Central memory CD4-positive, alpha-beta T cell (primary cell): Measurements from ENCODE around the gene NR2C1.
"Not testable (repeated sequence)": the region's sequence is repeated elsewhere in the genome, so short reads cannot be mapped to it uniquely, and the experiment has no call there.

Experiments
- DNase-seq: peaks from one replicate; pipeline ENCODE4 v3.0.0; 2022
- total RNA-seq, 3 experiments: gene quantifications; one replicate each; lab custom pipeline; 2026; lab: John Stamatoyannopoulos, UW

Gene NR2C1
- 17.5 to 81.4 (median 42.3) reads per million in 3 experiments for total RNA-seq

DNA sequence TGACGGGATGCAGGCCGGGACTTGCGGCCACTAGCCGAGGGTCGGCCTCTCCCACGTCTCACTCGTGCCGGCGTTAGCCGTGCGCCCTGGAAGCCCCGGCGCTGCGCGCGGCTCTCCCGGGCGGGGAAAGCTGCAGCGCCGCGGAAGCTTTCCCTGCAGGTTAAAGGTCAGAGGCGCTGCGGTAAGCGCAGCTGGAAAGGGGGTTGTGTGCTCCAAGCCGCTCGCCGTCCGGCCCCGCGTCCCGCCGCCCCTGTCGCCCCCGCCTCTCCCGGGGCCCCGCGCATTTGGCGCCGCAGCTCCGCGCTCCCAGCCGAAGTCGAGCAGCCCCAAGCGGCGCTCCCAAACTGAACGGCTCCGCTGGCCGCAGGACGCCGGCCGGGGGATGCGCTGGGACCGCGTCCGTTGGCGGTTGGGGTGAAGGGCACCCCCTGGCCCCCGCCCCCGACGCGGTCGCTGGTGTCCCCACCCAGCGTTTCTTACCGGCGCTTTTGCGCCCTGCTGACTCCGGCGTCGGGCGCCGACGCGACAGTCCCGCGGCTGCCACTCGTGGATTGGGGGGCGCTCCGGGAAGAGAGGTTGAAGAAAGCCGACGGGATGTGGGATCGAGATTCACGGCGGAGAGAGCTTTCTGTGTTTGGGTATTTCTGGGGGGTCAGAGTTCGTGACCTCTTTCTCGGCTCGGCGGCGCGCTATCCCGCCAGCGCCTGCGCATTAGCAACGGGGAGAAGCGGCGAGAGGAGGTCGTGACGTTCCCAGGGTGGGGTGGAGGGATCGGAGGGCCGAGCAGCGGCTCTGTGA lies at the start of gene NR2C1:
NR2C1 (minus strand) TSS at position 719 of the 798 bp plus-strand sequence. CDS start 6,234 bp downstream, outside the sequence.
- peak; percentile 93 for DNase-seq

DNA sequence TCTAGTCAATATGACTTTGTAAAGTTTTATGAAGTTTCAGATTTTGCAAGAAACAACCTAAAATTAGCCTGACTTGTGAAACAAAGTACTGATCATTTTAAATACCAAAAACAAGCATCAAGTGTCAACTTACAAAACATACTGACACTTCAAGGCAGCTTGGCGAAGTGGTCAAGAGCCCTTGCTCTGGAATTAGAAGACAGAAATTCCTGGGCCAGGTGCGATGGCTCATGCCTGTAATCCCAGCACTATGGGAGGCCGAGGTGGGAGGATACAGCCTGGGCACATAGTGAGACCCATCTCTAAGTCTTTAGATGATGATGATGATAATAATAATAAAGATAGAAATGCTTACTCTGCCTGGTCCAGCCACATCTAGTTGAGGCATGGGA lies 45.4 kb upstream of the NR2C1 start:
- DNase-seq, result no peak

DNA sequence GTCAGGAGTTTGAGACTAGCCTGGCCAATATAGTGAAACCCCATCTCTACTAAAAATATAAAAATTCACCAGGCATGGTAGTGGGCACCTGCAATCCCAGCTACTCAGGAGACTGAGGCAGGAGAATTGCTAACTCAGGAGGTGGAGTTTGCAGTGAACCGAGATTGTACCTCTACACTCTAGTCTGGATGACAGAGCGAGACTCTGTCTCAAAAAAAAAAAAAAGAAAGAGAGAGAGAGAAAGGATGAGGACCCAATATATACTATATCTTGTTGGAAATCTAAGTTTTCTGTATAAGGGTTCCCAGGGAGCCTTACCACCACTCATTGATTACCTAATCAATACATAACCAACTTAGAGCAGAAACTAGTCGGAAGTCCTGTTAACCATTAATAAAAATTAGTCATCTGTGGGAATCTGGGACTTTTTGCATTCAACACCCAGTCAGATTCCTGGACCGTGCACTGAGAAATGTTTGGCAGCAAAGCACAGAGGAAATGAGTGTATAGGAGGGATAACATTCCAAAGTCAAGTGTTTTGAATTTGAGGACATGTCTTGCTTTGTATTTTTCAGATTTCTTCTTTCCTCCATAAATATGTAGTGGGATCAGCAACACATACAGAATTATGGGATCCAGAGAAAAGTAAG lies 44.8 kb upstream of the NR2C1 start:
- DNase-seq, result no peak

DNA sequence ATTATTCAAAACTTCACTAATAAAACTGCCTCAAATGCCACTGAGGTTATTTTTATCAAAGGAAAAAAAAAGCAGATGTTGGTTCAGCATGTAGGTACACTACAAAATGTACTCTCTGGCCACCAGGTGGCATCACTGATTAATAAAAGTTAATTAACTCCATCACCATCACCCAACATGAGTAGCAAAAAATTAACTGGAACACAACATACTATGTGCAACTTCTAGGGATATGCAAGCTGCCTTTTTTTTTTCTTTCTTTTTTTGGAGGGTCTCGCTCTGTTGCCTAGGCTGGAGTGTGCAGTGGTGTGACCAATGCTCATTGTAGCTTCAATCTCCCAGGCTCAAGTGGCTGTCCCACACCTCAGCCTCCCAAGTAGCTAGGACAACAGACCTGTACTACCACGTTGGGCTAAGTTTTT lies 43.8 kb upstream of the NR2C1 start:
- peak; percentile 63 for DNase-seq

DNA sequence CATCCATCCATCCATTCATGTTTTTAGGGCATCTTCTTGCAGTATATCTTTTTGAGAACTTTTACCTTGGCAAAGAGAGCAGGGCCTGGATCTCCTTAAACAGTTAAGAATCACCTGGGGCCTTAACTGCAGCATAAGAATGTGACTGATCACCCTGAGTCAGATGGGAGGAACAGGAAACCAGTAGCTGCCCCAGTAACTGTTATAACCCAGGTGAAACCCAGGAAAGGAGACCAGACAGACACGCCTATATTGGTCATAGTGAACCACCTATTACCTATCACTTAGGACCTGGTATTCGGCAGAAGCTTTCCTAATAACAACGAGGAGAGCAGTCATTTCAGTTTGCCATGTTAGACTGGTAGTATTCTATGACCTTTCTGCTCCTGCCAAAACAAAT lies 43.4 kb upstream of the NR2C1 start:
- DNase-seq, result no peak

DNA sequence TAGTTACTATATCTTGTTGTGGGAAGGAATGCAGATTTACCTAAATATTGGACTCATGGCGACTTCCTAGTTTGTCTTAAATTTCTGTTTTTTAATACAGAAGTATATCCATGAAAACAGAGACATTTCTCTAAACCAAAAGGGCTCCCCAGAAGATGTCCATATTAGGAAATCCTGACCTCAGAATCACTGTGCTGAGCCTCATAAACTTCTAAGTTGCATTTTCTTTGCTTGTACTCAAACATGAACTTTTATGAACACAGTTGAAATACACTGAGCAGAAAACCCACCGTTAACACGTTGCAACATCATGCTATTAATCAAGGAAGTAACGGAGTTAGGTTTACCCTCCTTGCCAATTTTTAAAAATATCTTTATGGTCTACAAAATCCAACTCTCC lies 42.9 kb upstream of the NR2C1 start:
- DNase-seq, result no peak

DNA sequence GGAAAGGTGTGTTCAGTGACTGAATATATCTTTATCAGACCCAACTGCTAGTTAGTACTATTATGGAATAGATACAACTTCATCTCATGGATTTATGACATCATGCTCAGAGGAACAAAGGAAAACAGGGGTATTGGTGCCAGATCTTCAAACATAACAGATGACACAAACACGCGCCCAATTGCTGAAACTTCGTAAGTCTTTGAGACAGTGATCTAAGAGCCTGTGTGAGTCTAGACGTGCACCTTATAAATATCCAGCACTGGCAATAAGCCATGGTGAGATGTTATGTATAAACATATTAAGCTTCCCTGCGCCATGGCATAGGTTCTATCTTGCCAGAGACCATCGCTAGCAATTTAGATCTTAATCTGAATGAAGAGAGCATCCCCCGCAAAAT lies 42.2 kb upstream of the NR2C1 start:
- no peak for DNase-seq

DNA sequence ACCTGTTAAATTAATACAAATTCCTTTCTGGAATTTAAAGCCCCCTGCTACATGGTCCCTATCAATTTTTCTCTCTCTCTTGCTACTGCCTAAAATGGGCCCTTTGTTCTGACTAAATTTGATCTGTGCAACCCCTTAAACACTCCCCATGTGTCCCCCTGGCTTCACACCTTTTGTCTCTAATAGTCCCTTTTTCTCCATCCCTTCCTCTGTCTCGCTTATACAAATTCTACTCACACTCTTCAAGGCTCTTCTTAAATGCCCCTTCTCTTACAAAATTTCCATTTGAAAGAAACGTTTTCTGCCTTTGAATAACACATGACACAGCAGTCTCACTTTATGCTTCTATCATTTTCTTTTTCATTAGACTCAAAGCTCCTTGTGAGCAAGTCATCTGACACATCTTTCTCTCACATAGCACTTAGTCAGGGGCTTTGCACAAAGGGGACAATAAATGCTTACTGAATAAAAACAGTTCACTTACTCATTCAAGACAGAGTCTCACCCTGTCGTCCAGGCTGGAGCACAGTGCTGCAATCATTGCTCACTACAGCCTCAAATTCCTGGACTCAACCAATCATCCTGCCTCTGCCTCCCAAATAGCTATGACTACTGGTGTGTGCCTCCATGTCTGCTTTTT lies 41.5 kb upstream of the NR2C1 start:
- no peak for DNase-seq

DNA sequence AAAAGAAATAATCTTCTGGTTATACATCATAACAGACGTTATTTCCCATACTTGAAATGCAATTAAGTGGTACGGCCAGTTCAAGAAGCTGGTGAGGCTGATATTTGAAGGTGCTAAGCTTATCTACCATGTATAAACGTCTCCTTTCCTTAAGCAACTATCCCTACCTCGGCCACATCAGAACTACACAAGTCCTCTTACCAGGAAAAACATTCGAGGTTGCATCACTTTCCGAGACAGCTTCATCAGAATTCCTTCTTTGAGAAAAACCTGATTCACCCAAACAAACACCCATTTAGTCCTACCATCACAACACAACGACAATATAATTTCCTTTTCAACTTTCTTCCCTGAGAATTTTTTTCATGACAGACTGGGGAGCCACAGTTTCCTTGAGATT lies 33.9 kb upstream of the NR2C1 start:
- no peak for DNase-seq

DNA sequence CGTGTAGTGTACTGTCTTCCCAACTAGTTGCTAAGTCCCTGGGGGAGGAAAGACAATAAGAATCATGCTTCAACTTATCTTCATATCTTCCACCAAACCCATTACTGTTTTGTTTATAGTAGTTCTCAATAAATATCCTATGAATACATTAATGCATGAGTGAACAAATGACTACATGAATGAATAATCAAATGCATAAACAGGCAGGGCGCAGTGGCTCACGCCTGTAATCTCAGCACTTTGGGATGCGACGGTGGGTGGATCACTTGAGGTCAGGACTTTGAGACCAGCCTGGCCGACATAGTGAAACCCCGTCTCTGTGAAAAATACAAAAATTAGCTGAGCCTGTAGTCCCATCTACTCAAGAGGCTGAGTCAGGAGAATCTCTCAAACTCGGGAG lies 32.1 kb upstream of the NR2C1 start:
- DNase-seq, result no peak

DNA sequence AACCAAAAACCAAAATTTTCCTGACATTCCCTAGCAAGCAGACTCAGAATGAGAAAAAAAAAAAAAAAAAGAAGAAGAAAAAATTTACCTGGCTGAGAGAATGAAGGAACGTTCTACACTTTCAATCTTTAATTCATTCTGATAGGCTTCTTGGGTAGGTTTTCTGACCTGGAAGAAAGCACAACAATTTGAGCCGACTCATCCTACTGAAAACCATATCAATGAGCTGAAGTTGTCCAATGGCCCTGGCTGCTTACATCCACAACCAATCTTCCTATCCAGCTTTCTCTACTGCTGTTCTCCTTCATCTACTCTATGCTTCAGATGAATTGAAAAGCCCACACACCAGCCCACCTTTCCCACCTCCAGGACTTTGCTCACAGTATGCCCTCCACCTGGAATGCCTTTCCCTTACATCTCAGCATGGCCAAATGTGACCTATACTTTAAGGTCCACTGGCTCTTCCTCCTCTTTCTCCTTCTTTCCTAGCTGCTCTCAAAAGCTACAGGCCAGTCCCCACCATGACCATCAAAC lies 31.6 kb upstream of the NR2C1 start:
- DNase-seq, result no peak

DNA sequence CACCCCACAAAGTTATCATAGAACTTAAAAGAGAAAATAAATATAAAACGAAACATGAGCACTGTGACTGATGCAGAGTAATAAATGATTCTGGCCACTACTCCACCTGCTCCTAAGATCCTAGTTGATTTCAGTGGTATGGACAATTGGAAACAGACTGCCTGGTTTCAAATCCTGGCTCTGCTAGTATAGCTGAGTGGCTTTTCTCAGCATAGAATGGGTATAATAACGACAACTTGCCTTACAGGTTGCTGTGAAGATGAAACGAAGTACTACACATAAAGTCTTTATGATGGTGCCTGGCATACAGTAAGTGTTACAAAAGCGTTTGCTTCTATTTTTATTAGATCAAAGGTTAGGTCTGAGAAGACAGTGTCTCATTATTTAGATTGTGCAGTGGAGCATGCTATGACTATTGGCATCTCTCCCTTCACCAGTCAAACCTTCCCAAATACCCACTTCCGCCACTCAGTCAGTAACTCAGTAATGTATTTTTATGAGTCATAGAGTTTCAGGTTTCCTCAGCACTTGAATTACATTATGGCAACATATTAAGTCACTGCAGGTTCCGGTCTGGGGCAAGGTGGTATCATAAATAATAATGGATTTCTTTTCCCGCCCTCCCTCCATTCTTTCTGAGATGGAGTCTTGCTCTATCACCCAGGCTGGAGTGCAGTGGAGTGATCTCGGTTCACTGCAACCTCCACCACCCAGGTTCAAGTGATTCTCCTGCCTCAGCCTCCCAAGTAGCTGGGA lies 29.7 kb upstream of the NR2C1 start:
- DNase-seq, result peak; percentile 1

DNA sequence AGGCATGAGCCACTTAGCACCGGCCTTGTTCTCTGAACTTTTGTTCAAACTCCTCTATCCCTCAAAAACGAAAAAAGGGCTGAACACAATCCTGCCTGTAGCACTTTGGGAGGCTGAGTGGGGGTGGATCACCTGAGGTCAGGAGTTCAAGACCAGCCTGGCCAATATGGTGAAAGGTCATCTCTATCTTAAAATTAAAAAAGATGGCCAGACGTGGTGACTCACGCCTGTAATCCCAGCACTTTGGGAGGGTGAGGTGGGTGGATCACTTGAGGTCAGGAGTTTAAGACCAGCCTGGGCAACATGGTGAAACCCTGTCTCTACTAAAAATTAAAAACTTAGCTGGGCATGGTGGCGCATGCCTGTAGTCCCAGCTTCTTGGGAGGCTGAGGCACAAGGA lies 28.5 kb upstream of the NR2C1 start:
- DNase-seq, result not testable (repeated sequence)

DNA sequence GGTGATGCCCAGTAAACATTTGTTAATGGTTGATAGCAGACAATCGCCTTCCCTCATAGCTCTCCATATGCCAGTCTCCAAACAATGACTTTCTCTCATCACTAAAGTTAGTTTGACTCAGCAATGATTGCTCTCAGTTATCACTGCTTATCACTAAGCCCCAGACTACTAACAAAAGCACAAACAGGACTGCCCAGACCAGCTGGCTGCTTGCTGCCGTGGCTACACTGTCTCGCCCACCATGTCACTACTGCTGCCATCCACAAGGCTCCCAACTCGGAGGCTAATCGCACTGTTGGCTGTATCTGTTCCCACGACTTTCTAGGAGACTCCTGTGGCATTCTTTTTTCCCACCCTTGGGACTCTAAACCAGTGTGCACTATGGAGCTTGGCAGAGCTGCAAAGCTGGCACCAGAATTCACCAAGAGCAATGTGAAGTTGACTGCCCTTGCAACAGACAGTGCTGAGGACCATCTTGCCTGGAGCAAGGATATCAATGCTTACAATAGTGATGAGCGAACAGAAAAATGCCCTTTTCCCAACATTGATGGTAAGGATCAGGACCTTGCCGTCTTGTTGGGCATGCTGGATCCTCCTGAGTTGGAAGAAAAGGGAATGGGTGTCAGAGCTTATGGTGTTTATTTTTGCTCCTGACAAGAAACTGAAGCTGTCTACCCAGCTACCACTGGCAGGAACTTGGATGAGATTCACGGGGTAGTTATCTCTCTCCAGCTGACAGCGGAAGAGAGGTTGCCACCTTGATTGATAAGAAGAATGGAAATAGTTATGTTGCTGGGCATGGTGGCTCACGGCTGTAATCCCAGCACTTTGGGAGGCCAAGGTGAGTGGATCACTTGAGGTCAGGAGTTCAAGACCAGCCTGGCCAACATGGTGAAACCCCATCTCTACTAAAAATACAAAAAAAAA lies 27.1 kb upstream of the NR2C1 start:
- no peak for DNase-seq

DNA sequence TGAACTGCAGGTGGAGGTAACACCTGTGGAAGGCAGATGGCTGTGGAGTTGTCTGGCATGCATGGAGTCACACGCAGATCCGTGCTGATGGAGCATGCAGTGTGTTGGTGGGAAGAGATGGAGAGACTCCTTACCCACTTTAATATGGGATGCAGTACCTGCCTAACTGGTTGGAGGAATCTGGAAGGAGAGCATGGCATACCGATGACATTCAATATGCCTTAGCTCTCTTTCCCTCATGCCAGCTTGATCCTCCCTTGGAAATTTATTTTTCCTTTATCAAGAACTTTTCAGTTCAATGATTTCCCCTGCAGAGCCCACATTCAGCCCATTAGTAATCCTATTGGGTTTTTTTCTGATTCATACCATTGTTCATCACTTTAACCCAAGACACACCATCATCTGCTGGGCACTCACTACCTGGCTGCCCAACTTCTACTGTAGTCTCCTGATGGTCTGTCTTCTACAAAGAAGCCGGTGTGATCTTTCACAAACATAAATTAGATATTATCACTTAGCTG lies 25.9 kb upstream of the NR2C1 start:
- DNase-seq, result no peak

DNA sequence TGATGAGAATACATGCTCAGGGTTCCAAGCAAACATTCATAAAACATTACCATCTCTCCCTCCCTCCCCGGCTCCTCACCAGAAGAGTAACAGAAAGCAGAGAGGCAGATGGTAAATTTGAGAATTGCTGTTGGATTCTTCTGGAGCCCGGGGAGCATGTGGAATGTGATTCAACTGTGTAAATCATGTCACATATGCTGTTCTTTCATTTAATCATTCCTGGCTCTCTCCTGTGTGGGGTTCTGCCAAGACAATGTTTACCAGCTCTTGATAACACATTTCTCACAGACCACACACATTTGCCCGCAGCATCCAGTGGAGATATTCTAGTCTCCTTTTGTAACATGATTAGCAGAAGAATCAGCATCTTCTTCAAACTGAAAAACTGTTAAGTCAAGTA lies 23.4 kb upstream of the NR2C1 start:
- DNase-seq, result no peak

DNA sequence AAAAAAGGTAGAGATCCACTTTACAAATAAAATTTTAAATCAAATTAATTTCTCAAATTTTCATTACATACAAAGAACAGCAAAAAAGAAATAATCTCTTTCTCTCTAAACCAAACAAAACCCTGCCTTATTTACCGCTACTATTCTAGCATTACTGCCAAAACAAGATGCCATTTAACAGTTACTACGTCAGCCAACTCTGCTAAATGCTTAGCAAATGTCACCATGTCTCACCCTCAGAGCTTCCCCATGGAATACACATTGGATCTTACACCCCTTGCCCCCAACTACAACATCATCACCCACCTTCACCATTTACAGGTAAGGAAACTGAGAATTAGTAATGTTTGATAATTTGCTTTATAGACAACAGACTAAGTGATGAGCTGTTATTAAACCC lies 23.0 kb upstream of the NR2C1 start:
- DNase-seq, result no peak

DNA sequence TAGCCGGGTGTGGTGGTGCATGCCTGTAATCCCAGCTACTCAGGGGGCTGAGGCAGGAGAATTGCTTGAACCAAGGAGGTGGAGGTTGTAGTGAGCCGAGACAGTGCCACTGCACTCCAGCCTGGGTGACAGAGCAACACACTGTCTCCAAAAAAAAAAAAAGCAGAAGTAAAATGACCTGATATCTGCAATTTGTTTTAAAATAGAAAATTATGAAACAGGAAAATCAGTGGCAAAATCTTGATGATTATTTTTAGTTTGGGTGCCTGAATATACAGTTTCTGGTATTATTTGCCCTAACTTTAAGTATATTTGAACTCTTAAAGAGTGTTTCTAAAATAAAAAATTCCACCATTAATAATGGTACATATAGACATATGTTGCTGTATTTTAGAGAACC lies 22.4 kb upstream of the NR2C1 start:
- not testable (repeated sequence) for DNase-seq

DNA sequence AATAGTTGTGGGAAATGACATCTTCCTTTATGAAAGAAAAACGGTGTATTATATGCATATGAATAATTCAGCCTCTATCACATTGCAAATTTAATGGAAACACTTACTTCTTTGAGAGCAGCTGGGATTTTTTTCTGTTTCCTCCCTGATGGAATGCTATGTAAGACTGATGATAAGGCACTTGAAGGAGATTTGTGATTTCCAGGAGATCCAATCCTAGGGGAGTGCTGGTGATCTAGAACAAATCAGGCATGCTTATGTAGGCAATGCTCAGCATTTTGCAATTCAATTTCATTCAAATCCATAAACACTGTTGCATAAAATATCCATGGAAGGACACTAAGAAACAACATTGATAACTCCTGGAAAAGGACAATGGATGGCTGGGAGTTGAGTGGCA lies 16.0 kb upstream of the NR2C1 start:
- no peak for DNase-seq

DNA sequence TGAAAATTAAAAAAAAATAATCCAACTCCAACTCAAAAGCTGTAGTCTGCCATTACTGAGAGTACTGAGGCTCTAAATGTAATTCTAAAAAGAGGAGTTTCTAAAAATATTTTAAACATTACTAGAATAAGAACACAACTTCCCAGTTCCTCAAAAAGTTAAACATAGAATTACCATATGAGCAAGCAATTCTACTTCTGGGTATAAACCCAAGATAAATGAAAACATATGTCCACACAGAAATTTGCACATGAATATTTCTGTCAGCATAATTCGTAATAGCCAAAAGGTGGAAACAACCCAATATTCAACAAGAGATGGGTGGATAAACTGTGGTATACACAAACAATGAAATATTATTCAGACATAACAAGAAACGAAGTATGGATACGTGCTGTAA lies 15.0 kb upstream of the NR2C1 start:
- no peak for DNase-seq

DNA sequence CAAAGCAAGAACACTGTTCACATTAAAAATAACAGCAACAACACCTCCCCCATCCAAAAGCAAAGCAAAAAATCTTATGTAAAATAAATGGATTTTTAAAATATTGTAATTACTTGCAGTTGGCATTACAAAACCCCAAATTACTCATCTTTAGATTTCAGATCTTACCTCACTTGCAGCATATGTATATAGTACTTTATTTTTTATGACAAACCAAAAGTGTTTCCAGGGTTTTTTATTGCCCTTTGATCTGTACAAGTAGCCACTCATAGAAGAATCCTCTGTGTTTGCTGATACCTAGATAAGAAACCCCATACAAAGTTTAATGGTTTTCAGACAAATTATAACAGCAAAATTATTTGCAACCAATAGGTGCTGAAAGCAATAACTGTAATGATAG lies 12.2 kb upstream of the NR2C1 start:
- no peak for DNase-seq

DNA sequence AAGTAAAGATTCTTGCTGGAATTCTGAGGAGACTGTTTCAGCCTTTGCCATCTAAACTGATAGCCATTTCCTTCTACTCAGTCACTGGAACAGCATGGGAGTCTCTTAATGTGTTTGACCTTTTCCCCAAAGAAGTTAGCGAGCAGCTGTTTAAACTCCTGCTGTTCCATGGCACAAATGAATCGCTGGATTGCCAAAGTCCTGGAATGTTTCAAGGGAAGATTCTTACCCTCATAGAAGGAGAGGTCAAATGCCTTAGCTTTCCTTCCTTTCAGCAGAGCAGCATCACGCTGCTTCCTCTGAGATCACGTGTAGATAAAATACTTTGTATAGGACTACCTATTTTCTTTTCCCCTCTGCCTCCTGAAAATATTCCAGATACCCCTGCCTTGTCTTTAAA lies 10.5 kb upstream of the NR2C1 start:
- DNase-seq, result no peak
